NCI-H2029 (cell line): ENCODE results near the gene TTLL8.

Experiments used
- DNase-seq: peaks from one replicate; lab custom pipeline; 2025; lab: John Stamatoyannopoulos, UW

The TTLL8 gene

DNA sequence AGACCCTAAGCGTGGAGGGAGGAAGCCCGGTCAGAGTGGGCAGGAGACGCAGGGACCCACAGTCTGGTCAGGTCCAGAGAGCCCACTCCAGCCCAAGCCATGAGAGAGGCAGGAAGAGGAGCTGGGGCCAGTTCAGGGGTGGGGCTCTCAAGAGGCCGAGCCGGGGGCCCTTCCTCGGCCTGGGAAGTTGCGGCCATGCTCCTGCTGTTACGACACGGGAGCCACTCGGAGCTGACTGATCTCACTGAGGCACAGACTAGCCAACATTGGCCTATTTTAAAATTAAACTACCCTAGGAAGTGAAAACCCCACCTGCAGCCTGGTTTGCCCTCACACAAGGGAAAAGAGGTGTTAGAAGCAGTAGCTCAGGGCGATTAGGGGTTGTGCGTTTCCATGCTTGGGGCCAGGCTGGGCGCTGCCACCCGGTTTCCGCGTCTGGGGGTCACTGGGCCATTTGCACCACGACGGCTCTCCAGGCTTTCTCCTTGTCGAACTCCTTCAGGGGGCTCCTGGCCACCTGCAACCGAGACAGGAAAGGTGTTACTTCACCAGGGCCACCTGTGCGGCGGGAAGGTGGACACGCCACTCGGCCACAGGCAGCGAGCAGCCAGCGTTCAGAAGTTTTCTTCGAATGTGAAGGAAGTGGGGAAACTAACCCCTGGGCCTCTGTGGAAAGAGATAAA is 3.2 kb upstream of the TTLL8 start:
- DNase-seq: no peak

DNA sequence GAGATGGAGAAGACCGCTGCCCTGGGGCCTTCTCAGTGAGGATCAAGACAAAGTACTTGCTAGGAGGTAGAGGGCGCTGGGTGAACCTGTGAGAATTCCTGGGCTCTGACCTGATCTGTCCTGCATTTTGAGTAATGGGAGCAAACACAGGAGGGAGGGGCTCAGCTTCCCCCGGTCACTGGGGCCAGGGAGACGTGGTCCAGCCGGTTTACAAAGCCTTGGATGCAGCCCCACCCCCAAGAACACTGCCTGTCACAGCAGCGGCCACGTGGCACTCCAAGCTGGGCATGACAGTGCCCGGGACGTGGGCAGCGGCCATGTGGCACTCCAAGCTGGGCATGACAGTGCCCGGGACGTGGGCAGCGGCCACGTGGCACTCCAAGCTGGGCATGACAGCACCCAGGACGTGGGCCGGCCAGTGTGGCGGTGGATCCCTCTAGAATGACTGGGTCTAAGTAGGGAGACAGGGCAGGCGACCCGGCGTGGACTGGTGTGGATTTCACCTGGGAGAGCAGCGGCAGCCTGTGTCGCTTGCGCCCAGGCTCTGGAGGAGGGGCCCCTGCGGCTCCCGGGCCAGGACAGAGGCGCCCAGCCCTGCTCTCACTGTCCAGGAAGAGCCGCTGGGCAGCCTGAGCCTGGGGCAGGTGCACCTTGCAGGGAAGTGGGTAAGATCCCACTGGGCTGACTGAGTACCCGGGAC is 2.5 kb upstream of the TTLL8 start:
- DNase-seq: no peak

DNA sequence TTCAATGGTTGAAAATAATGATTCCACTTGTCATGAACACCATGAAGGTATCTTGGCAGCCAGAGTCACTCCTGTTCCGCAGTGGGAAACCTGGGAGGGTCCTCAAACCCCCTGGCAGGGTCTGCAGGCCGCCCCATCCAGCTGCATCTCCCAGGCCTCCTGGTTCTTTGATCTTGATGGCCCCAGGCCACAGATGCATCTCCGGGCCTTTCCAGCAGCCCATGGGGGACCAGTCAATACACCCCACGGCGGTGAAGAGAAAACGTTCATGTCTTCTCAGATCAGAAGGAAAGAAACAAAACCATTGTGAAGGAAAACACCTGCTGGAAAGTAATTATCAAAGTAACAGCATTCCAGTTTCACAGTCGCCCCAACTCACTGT is 1.8 kb upstream of the TTLL8 start:
- DNase-seq: no peak

DNA sequence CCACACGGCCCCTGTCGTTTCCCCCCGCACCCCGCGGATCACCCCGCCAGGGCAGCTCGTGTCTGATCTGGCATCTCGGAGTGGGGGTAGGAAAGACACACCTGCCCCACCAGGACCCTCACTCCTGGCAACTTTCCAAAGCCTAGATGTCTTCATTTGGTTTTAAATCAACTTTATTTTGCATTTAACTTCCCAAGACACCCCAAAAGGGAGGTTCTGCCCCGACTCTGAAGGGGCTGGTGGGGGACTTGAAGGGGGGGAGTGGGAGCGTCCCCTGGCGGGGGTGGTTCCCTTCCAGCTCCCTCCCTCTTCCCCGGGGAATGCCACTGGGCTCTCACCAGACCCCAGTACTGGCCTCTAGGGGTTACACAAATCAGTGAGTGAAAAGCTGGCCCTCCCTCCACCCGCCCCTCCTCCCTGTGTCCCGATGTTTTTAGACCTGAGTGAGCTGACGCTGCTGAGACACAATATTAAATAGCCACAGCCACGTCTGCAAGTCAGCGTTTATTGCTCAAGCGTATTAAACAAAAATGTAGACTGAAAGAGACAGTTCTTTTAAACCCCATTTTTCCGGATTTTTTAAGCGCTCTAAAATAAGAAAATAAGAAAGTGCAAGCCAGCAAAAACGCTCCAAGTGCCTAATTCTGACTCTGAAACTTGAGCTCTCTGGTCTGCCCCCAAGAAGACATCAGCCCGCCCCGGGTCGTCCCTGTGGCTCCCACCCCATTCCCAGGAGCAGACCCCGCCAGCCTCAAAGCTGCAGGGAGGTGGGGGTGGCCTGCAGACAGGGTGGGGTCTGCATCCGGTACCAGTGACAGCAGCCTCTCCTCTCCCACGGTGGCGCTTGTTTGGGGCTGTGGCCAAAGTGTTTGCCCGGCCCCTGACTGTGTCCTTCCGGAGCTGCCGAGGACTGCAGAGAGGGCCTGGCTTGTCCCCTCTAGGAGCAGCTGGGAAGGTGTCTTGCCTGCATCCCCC is 1.1 kb upstream of the TTLL8 start:
- DNase-seq: no peak

DNA sequence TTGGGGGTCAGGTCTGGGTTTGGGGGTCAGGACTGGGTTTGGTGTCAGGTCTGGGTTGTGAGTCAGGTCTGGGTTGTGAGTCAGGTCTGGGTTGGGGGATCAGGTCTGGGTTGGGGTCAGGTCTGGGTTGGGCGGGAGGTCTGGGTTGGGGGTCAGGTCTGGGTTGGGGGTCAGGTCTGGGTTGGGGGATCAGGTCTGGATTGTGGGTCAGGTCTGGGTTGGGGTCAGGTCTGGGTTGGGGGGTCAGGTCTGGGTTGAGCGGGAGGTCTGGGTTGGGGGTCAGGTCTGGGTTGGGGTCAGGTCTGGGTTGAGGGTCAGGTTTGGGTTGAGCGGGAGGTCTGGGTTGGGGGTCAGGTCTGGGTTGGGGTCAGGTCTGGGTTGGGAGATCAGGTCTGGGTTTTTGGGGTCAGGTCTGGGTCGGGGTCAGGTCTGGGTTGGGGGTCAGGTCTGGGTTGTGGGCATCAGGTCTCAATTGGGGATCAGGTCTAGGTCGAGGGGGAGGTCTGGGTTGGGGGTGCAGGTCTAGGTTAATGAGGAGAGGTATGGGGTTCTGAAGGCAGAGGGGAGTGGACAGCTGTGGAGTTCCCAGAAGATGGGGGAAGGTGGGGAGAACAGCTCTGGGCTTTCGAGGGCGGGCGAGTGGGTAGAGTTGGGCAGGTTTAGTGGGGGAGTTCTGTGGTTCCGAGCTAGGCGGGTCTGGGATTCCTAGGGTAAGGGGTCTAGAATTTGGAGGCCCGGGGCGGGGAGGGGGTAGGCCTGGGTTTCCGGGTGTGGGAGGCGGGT is 629 bp downstream of the TTLL8 start:
- DNase-seq: no peak

DNA sequence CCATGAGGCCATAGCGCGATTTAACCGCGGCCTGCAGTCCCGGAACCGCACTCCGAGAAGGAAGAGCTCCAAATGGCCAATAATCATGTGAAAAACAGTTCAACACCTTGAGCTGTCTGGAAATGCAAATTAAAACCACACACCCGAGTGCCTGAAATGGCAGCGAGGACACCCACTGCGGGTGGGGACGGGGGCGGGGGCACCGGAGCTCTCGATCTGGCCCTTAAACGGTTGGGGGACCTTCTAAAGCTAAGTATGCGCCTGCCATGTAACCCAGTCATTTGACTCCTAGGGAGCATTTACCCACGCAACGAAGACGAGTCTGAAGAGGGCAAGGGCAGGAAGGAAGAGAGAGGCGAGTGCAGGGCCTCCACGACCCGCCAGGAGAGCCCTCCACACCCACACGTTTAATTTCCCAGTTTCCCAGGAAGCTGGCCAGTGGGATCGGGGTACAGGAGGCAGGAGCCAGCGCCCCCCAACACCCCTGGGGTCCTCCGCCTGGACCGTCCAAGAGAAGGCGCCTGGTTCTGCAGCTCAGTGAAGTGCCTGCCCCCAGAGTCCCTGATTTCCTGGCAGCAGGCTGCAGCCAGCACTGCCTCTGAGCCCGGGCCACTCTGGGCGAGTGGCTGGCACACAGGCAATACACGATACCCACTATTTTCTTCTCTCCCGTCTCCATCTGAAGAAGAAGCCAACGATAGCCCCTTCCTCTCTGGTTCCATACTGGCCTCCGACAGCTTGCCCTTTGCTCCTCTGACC is 1.7 kb downstream of the TTLL8 start:
- DNase-seq: no peak

DNA sequence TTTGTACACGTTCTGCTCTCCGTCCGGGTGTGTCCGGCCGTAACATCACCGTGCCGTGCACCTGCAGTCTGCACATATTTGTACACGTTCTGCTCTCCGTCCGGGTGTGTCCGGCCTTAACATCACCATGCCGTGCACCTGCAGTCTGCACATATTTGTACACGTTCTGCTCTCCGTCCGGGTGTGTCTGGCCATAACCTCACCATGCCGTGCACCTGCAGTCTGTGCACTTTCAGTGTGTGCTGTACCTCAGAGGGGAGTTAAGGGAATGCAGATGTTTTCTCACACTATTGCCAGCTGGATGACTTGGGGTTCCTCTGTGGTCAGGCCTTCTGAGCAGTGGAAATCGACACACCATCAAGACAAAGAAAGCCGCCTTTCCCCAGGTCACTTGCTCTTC is 4.2 kb downstream of the TTLL8 start:
- no peak for DNase-seq

DNA sequence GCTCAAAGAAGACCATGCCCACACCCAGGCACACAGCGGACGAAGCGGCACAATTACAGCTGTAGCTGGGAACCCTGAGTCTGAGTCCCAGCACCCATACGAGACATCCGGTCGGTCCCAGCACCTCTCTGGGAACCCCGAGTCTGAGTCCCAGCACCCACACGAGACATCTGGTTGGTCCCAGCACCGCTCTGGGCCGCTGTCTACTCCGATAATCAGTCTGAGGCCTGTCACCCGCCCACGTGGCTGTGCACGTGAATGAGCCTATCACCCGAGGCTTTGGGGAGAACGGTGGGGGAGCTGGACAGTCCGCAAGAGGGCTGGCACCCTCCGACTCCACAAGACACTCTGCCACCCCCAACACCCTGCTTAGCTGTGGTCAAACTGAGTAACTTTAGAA is 6.2 kb downstream of the TTLL8 start:
- no peak for DNase-seq

DNA sequence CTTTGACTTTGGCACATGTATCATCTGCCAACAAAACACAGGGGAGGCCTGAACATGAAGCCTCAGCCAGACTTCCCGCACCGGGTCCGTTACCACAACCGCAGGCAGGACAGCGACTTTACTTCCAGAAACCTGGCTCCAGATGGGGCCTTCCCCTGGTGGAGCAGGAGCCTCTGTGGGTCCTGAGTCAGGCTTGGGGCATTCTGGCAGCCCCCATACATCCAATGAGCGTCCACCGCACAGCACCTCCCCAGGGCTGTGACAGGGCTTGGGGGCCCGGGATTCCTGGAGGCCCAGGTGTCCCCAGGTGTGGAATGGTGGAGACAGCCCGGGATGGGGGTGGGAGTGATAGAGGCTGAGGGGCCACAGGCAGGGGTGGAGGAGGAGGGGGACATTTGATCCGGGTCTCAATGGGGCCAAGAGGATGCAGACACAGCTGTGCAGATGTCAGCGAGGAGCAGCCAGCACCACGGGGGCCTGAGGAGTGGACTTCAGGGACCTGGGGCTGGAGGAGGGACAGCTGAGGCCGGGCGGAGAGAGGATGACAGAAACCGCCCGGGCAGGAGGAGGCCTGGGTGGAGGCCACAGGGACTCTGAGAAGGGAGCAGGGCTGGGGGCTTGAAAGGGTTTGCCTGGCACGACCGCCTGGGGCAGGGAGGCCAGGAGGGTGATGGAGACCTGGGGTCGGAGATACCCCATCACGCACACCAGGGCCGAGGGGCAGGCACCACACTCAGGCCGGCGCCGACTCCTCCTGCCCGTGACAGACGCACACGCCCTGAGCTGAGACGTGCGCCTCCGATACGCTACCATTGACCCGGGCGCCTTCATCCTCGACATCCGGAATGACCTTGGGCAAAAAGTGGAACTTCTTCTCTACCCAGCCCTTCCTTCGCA is 8.6 kb downstream of the TTLL8 start:
- no peak for DNase-seq

DNA sequence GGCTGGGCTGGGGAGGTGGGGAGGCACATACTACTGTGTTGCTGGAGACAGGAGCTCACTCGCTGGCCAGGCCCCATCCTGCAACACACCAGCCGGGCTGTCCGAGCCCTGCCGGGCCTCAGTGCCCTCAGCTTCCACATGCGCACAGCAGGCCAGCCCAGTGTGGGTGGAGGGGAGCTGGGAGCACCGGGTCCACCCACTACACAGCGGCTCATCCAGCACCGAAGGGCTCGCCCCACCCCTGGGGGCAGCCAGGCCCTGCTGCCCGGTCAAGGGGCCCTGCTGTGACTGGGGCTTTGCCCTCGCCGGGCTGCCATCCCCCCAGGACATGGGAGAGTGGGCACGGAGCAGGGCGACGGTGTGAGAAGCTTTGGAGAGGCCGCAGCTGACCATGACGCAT is 9.3 kb downstream of the TTLL8 start:
- no peak for DNase-seq

DNA sequence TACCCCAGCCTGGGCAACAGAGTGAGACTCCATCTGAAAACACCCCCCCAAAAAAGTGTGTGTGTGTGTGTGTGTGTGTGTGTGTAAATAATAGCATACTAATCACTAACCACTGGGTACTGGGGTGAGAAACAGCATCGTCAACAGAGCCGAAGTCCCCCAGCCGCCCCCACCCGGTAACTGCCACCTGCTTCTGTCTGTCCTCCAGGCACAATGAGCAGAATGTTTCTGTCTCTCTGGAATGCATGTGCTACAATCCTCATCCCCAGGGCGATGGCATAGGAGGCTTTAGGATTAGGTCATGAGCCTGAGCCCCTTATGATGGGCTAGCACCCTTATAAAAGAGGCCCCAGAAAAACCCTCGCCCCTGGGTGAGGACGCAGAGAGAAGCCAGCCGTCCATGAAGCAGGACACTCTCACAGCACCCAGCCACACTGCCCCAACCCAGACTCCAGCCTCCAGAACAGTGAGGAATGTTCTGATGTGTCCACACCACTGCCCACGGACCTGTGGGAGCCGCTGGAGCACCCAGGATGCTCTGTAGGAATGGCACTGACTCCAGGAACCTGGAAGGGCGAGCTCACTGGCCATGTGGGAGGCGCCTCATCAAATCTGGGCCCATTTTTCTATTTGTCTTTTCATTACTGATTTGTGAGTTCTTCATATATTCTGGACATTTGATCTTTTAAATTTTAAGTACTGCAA is 9.9 kb downstream of the TTLL8 start:
- DNase-seq: no peak

DNA sequence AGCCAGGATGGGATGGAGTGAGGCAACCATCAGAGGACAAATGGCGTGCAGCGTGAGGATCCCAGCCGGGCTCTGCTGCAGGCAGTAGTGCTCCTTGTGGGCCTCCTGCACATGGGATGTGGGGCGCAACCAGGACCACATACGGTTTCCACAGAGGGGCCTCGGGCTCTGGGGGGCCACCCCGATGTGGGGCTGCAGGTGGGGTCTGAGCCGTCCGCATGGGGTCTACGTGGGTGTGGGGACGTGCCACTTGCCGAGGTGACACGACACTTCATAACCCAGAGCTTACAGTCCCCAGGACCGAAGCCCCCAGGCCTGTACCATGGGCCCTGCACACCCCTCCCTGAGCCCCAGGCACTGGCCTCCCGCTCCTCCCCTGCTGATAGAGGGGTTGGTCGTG is 10.8 kb downstream of the TTLL8 start:
- DNase-seq: no peak

DNA sequence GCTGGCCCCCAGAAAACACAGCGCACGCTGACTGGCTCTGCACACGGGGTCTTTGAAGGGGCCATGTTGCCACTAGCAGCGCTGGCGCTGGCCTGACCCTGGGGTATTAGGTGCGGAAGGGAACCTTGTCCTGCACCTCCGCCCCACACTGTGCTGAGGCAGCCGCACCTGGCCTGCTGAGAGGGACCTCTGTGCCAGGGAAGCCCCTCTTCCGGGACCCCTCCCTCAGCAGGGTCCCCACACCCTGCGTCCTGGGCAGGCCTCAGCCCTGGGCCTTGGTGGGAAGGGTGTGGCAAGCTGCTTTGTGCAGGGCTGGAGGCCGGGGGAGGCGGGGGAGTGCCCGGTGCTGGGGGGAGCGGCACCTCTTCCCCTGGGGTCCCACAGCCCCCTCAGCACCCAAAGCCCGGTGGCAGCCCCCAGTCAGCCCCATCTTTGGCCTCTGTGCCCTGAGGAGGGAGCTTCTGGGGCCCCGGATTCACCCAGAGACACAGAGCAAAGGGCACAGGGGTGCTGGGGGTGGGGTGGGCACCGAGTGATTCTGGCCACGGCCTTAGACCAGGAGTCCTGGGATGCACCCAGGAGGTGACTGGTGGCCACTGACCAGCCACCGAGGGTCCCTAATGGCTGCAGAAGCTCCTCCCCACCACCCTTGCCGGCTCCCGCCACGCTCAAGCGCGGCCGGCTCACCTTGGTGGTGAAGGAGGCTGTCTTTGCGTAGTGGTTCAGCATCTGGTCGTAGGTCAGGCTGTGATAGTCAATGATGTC is 11.4 kb downstream of the TTLL8 start:
- no peak for DNase-seq

DNA sequence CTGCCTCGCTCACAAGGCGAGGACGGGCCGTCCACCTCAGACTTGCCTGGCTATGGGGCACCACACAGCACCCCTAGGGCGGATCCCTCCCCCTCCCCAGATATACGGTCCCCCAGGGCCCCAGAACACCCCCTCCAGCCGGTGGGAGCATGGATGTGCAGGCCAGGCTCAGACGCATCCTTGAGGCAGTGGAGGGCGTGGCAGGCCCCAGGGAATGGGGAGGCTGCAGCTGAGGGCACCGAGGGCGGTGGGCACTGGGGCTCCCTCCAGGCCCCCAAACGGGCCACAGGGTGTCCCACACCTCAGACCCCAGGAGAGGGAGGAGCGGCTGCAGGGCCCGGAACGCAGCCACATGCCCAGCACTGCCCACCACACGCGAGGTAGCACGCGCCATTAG is 12.1 kb downstream of the TTLL8 start:
- DNase-seq: no peak

DNA sequence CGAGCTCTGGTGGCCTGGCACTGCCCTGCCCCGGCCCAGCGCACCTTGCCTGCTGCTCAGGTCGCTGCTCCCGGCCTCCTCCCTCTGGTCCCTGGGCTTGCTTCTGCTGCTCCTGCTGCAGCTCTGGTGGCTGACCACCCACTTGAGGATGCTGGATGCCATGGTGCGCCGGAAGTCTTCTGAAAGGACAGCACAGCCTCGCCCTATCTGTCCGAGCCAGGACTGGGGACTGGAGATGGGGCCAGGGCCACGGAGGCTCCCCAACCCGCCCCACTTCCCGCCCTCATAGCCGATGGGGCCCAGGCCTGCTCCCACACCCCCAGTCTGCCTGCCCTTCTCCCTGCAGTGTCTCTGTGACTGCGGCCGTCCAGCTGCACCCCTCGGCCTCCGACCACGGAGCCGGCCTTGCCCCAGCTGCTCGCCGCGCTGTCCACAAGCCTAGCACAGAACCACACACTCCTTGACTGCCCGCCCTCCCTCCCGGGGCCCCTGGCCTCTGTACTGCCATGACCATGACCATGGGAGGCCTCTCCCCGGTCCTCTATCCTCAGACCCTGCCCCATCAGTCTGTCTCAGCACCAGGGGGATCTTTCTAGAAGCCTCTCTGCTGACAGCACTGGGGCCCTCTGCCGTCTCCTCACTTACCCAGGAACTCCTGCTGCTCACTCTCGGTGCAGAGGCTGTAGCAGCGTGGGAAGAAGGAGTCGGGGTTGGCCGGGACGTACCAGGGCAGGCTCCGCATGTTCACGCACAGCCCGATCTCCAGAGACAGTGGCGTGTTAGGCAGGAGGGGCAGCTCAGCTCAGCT is 12.7 kb downstream of the TTLL8 start:
- DNase-seq: no peak

DNA sequence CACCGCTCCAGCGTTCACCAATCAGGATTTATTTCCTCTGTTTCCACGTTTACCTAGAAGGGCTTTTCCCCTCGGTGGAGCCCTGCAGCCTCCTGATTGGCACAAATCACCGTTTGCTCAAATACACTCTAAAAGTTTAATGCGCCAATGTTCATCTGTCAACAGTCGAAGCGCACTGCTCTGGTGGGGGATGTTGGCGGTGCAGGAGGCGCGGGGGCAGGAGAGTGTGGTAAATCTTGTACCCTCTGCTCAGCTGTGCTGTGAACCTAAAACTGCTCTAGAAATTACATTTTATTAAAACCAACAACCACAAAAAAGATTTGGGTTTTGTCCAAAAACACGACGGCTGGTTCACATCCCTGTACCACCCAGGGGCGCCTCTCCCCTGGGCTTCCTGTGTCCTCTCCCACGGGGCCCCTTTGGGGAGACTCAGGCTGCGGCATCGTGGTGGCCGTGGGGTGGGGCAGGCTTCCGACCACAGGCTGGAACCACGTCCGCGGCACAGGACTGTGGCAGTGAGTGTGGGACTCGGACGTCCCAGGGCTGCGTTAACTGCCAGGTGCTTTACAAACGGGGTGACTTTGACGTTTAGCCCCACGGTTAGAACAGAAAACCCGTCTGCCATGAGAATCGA is 13.5 kb downstream of the TTLL8 start:
- no peak for DNase-seq

DNA sequence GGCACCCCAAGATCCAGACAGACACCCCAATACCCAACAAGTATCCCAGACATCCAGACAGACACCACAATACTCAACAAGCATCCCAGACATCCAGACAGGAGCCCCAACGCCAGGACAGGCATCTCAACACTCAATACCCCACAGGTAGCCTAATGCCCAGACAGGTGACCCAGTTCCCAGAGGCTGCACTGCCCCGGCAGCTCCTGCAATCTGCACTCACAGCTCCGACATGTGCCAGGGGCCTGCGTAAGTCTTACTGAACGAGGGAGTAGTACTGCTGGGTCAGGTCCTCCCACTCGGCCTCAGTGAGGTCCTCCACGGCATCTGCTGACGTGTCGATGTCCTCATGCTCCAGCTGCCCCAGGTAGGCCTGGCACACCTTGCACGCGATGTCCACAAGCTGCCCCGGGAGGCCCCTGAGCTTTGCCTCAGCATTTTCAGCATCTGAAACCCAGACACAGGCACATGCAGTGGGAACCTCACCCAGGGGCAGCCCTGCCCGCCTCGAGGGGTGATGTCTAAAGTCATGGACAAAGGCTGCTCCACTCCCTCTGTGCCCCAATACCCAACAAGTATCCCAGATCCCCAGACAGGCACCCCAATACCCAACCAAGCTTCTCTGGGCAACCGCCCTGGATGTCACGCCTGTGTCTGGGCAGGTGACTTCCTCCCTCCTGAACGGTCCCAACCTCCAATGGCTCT is 16.6 kb downstream of the TTLL8 start:
- DNase-seq: no peak
